Prostate gland (tissue), 2 donors: ENCODE measurements around the gene PLK5. TPM values are rescaled to one million over a fixed set of nuclear protein-coding genes. Genes with fewer than 3 reads are reported as not detected.

Experiments
- DNase-seq: peaks from one replicate; pipeline ENCODE4 v3.0.0-alpha.2; 2019; ENCODE audit warnings: low spot score
- H3K27ac ChIP-seq, 2 donors: fragments of 200-600 bp; sonication (generic); 2 replicates each; pipeline ENCODE4 v1.5.1; 2017 to 2019
- H3K27me3 ChIP-seq: fragments of 200-600 bp; sonication (generic); replicated peaks from 2 replicates; pipeline ENCODE4 v1.5.1; 2019; ENCODE audit not compliant: insufficient read depth
- H3K36me3 ChIP-seq, 2 donors: fragments of 200-600 bp; sonication (generic); 1 replicate in 1 of 2; 2 replicates in 1 of 2; pipeline versions ENCODE4 v1.5.1 to v1.8.1; 2017 to 2019
- H3K4me1 ChIP-seq: fragments of 200-600 bp; sonication (generic); replicated peaks from 2 replicates; pipeline ENCODE4 v1.5.1; 2019
- H3K4me3 ChIP-seq, 2 donors: fragments of 200-600 bp; sonication (generic); 2 replicates each; pipeline ENCODE4 v1.5.1; 2017 to 2019
- H3K9me3 ChIP-seq: fragments of 200-600 bp; sonication (generic); 2 replicates; pipeline ENCODE4 v1.5.1; 2017
- CTCF ChIP-seq, 4 experiments: fragments of 200-600 bp in 2 of 4; fragments of 450-650 bp in 2 of 4; sonication (generic) in 2 of 4; IDR thresholded peaks; 1 replicate in 3 of 4; 2 replicates in 1 of 4; pipeline ENCODE4 v1.5.1; 2016 to 2019; ENCODE audit warnings: antibody characterized with exemption in 4 of 4, mild to moderate bottlenecking in 2 of 4, moderate library complexity in 2 of 4
- POLR2A ChIP-seq: fragments of 450-650 bp; IDR thresholded peaks from one replicate; pipeline ENCODE4 v1.6.1; 2016; ENCODE audit warnings: antibody characterized with exemption, mild to moderate bottlenecking
- POLR2AphosphoS5 ChIP-seq: sonication (generic); formaldehyde crosslinking; IDR thresholded peaks from one replicate; pipeline ENCODE4 v1.6.1; 2017; ENCODE audit warnings: antibody characterized with exemption
- WGBS: methylation state at CpG from one replicate; pipeline ENCODE4 v1.1.5; 2018; 5-methylcytosine and 5-hydroxymethylcytosine counted together
- intact Hi-C: fragments of 100-400 bp; cut with DNase I; formaldehyde crosslinking; loops from one replicate; pipeline ENCODE4 v1.14.2; 2022
- small RNA-seq, 2 donors: library from RNA; depleted of rRNA; stranded (forward); fragments of <200 nt; gene quantifications; one replicate each; pipeline ENCODE3, GENCODE V24; 2016
- total RNA-seq, 2 donors: library from RNA; depleted of rRNA; stranded (reverse); fragments of >200 nt; gene quantifications; one replicate each; pipeline ENCODE4 v1.1.0, GENCODE V29; 2016

PLK5 gene
- total RNA-seq, 2 donors from 2014 or later = 28.8 TPM; not detected in 1

- WGBS = 93% methylated on average over 22 of the region's 22 CpGs
- intact Hi-C loops = no loop called here
- no peak overlapping the region for H3K27ac ChIP-seq
- H3K27me3 ChIP-seq = no peaks in the 10 kb centered on the region
- H3K36me3 ChIP-seq = peaks cover 6% of the 10 kb centered on the region in 2 donors
- no peaks in the 10 kb centered on the region for H3K9me3 ChIP-seq
- no peak for DNase-seq
- H3K4me1 ChIP-seq = no peaks in the 10 kb centered on the region
- H3K4me3 ChIP-seq = no peak overlapping the region
- TF ChIP-seq POLR2AphosphoS5 = no peak
- TF ChIP-seq POLR2A = no peak
- TF ChIP-seq CTCF (IDR thresholded peaks at IDR 0.05) = no peak
Measured at GRCh38 chr19:1580957-1581356, 57.1 kb downstream of the PLK5 start.

- H3K4me1 ChIP-seq = no peaks in the 10 kb centered on the region
- H3K27ac ChIP-seq = peak overlapping the region in 1 of 2 donors; percentile 17
- no peak for DNase-seq
- 58% methylated on average over 9 of the region's 9 CpGs for WGBS
- H3K9me3 ChIP-seq = no peaks in the 10 kb centered on the region
- H3K4me3 ChIP-seq = no peak overlapping the region
- TF ChIP-seq POLR2A (no peak), POLR2AphosphoS5 (no peak), CTCF (IDR thresholded peaks at IDR 0.05) (no peak)
- H3K27me3 ChIP-seq = no peaks in the 10 kb centered on the region
- peaks cover 6% of the 10 kb centered on the region in 2 donors for H3K36me3 ChIP-seq
- intact Hi-C loops = no loop called here
Measured at GRCh38 chr19:1582201-1582600, 58.3 kb downstream of the PLK5 start.

GRCh38 chr19:1584500-1585242, 60.8 kb downstream of the PLK5 start:
- Histone ChIP-seq H3K9me3 (no peaks in the 10 kb centered on the region), H3K27ac (no peak overlapping the region), H3K4me1 (no peaks in the 10 kb centered on the region), H3K27me3 (no peaks in the 10 kb centered on the region), H3K36me3 (peaks cover 6% of the 10 kb centered on the region in 2 donors), H3K4me3 (no peak overlapping the region)
- no peak for DNase-seq
- TF ChIP-seq CTCF (IDR thresholded peaks at IDR 0.05) (no peak), POLR2AphosphoS5 (no peak), POLR2A (no peak)
- 86% methylated on average over 79 of the region's 87 CpGs for WGBS
- intact Hi-C loops = no loop called here

GRCh38 chr19:1585243-1585580, 61.3 kb downstream of the PLK5 start:
- Histone ChIP-seq H3K4me3 (no peak overlapping the region), H3K36me3 (peaks cover 6% of the 10 kb centered on the region in 2 donors), H3K27me3 (no peaks in the 10 kb centered on the region), H3K4me1 (no peaks in the 10 kb centered on the region), H3K9me3 (no peaks in the 10 kb centered on the region), H3K27ac (no peak overlapping the region)
- TF ChIP-seq CTCF (IDR thresholded peaks at IDR 0.05) (no peak), POLR2A (no peak), POLR2AphosphoS5 (no peak)
- DNase-seq = no peak
- WGBS = 90% methylated on average over 12 of the region's 13 CpGs
- intact Hi-C loops = no loop called here

Small RNA genes lying within 50 kb of the gene (small RNA-seq; reads per million reads assigned to genes)
- gene AC005943.2 = 0 reads per million in 2 donors
- gene RN7SL477P = 0 reads per million in 2 donors

Other genes with a start within 250 kb of the PLK5 start
- gene FAM174C, start 248.5 kb upstream of the PLK5 start, total RNA-seq = 10 to 100 TPM; 95.1 to 98.7 TPM
- gene EFNA2, start 238.2 kb upstream of the PLK5 start, total RNA-seq = not detected
- 100 to 1,000 TPM; 147 to 202 TPM for gene NDUFS7, start 140.2 kb upstream of the PLK5 start, total RNA-seq
- gene GAMT, start 122.5 kb upstream of the PLK5 start, total RNA-seq = 100 to 1,000 TPM; 100 to 183 TPM
- 10 to 100 TPM; 58.6 to 74.1 TPM for gene DAZAP1, start 116.5 kb upstream of the PLK5 start, total RNA-seq
- gene RPS15, start 85.7 kb upstream of the PLK5 start, total RNA-seq = 1,000 to 10,000 TPM; 3,102 to 5,853 TPM
- gene APC2, start 74.0 kb upstream of the PLK5 start, total RNA-seq = 1 to 10 TPM in 1 of 2 donors, under 1 TPM in 1; 0.05 to 2.2 TPM
- 10 to 100 TPM; 54.0 to 93.0 TPM for gene C19orf25, start 44.9 kb upstream of the PLK5 start, total RNA-seq
- 10 to 100 TPM in 1 of 2 donors, 1 to 10 TPM in 1; 8.1 to 22.9 TPM for gene PCSK4, start 33.7 kb upstream of the PLK5 start, total RNA-seq
- 100 to 1,000 TPM in 1 of 2 donors, 10 to 100 TPM in 1; 61.9 to 349 TPM for gene REEP6, start 32.9 kb upstream of the PLK5 start, total RNA-seq
- gene ADAMTSL5, start 11.1 kb upstream of the PLK5 start, total RNA-seq = 10 to 100 TPM in 1 of 2 donors, under 1 TPM in 1; 0.82 to 14.5 TPM
- gene MEX3D, start 44.2 kb downstream of the PLK5 start, total RNA-seq = 10 to 100 TPM; 60.6 to 87.0 TPM
- gene MBD3, start 68.8 kb downstream of the PLK5 start, total RNA-seq = 100 to 1,000 TPM; 100 to 166 TPM
- gene UQCR11, start 81.4 kb downstream of the PLK5 start, total RNA-seq = 100 to 1,000 TPM in 1 of 2 donors, 10 to 100 TPM in 1; 87.1 to 108 TPM
- gene TCF3, start 128.5 kb downstream of the PLK5 start, total RNA-seq = 100 to 1,000 TPM in 1 of 2 donors, 10 to 100 TPM in 1; 91.5 to 332 TPM
- not detected for gene ONECUT3, start 229.4 kb downstream of the PLK5 start, total RNA-seq